Neutrophil (primary cell): ENCODE data around the gene CFHR3.
"Not testable (repeated sequence)": the region's sequence is repeated elsewhere in the genome, so short reads cannot be mapped to it uniquely, and the experiment has no call there.

Experiments used
- H3K27ac ChIP-seq: fragments of 200-600 bp; sonication (generic); 2 replicates; pipeline ENCODE4 v1.5.1; 2016; ENCODE audit warnings: mild to moderate bottlenecking, moderate library complexity
- H3K27me3 ChIP-seq: fragments of 200-600 bp; sonication (generic); 2 replicates; pipeline ENCODE4 v1.6.0; 2016; ENCODE audit warnings: mild to moderate bottlenecking
- H3K36me3 ChIP-seq: fragments of 200-600 bp; sonication (generic); 2 replicates; pipeline ENCODE4 v1.5.1; 2017
- H3K4me1 ChIP-seq, 2 experiments: fragments of 200-600 bp in 1 of 2; sonication (generic) in 1 of 2; 1 replicate in 1 of 2; 2 replicates in 1 of 2; pipeline versions ENCODE4 v1.5.1 to v1.6.1; 2013 to 2016; ENCODE audit warnings: low read depth in 1 of 2, low read length in 1 of 2, mild to moderate bottlenecking in 1 of 2, moderate library complexity in 1 of 2; ENCODE audit not compliant: control insufficient read depth in 1 of 2, insufficient read depth in 1 of 2
- H3K4me3 ChIP-seq, 2 experiments: fragments of 200-600 bp in 1 of 2; sonication (generic) in 1 of 2; 1 replicate in 1 of 2; 2 replicates in 1 of 2; pipeline ENCODE4 v1.5.1; 2013 to 2016; ENCODE audit warnings: low read depth in 1 of 2, low read length in 1 of 2, mild to moderate bottlenecking in 1 of 2, moderate library complexity in 1 of 2
- H3K9me3 ChIP-seq: fragments of 200-600 bp; sonication (generic); 2 replicates; pipeline ENCODE4 v1.5.1; 2016
- CTCF ChIP-seq: fragments of 200-600 bp; sonication (generic); IDR thresholded peaks from 2 replicates; pipeline ENCODE4 v1.5.1; 2016; ENCODE audit warnings: antibody characterized with exemption

CFHR3 gene

GRCh38 chr1:196779093-196779492, 4.5 kb downstream of the CFHR3 start:
- Histone ChIP-seq H3K27ac (no peak overlapping the region), H3K4me3 (no peak overlapping the region)

GRCh38 chr1:196791252-196791651, 16.6 kb downstream of the CFHR3 start:
- H3K4me3 ChIP-seq, H3K27me3 ChIP-seq, H3K36me3 ChIP-seq, H3K9me3 ChIP-seq, H3K4me1 ChIP-seq, H3K27ac ChIP-seq: not testable (repeated sequence)

More at GRCh38 chr1:196779093-196779492, 4.5 kb downstream of the CFHR3 start:
- Histone ChIP-seq H3K27me3 (no peaks in the 10 kb centered on the region), H3K9me3 (no peaks in the 10 kb centered on the region), H3K36me3 (no peaks in the 10 kb centered on the region), H3K4me1 (no peaks in the 10 kb centered on the region)
- TF ChIP-seq CTCF: no peak

GRCh38 chr1:196794103-196794502, 19.5 kb downstream of the CFHR3 start:
- H3K4me1 ChIP-seq, H3K4me3 ChIP-seq, H3K27me3 ChIP-seq: not testable (repeated sequence)

GRCh38 chr1:196797891-196798290, 23.3 kb downstream of the CFHR3 start:
- Histone ChIP-seq H3K4me1 (no peaks in the 10 kb centered on the region), H3K36me3 (no peaks in the 10 kb centered on the region), H3K27ac (no peak overlapping the region), H3K27me3 (no peaks in the 10 kb centered on the region), H3K9me3 (no peaks in the 10 kb centered on the region), H3K4me3 (no peak overlapping the region)
- TF ChIP-seq CTCF: no peak

More at GRCh38 chr1:196794103-196794502, 19.5 kb downstream of the CFHR3 start:
- not testable (repeated sequence) for H3K9me3 ChIP-seq, H3K27ac ChIP-seq, H3K36me3 ChIP-seq

- not testable (repeated sequence) for H3K9me3 ChIP-seq, H3K36me3 ChIP-seq, H3K27ac ChIP-seq, H3K4me3 ChIP-seq, H3K4me1 ChIP-seq, H3K27me3 ChIP-seq
Observed at GRCh38 chr1:196801920-196802319, 27.3 kb downstream of the CFHR3 start.

- no peak for TF ChIP-seq CTCF
- no peaks in the 10 kb centered on the region for H3K27me3 ChIP-seq
- no peaks in the 10 kb centered on the region for H3K36me3 ChIP-seq
- no peak overlapping the region for H3K4me3 ChIP-seq
- no peaks in the 10 kb centered on the region for H3K9me3 ChIP-seq
- H3K4me1 ChIP-seq: no peaks in the 10 kb centered on the region
- no peak overlapping the region for H3K27ac ChIP-seq
Observed at GRCh38 chr1:196808529-196809235, 34.0 kb downstream of the CFHR3 start.

- H3K9me3 ChIP-seq, H3K27ac ChIP-seq, H3K27me3 ChIP-seq, H3K36me3 ChIP-seq, H3K4me1 ChIP-seq, H3K4me3 ChIP-seq: not testable (repeated sequence)
Observed at GRCh38 chr1:196817442-196817841, 42.8 kb downstream of the CFHR3 start.

- not testable (repeated sequence) for H3K36me3 ChIP-seq, H3K4me3 ChIP-seq, H3K9me3 ChIP-seq, H3K27me3 ChIP-seq, H3K27ac ChIP-seq, H3K4me1 ChIP-seq
Observed at GRCh38 chr1:196819531-196819930, 44.9 kb downstream of the CFHR3 start, which contains the start of gene CFHR1. Gene CFHR1 (plus strand): TSS chr1:196819731. CDS start chr1:196819845, 114 bp downstream.

- H3K27ac ChIP-seq, H3K4me1 ChIP-seq, H3K9me3 ChIP-seq, H3K36me3 ChIP-seq, H3K27me3 ChIP-seq, H3K4me3 ChIP-seq: not testable (repeated sequence)
Observed at GRCh38 chr1:196827860-196828259, 53.2 kb downstream of the CFHR3 start.
